Hematopoietic multipotent progenitor cell treated with erythropoietin and hydrocortisone succinate and interleukin-3 and kit ligand, for 15 days (in vitro differentiated cells): ENCODE data around the gene PDE4B.

ENCODE experiments used
- DNase-seq: peaks from one replicate; pipeline ENCODE4 v3.0.0-alpha.2; 2015; ENCODE audit warnings: low spot score

PDE4B gene

DNA sequence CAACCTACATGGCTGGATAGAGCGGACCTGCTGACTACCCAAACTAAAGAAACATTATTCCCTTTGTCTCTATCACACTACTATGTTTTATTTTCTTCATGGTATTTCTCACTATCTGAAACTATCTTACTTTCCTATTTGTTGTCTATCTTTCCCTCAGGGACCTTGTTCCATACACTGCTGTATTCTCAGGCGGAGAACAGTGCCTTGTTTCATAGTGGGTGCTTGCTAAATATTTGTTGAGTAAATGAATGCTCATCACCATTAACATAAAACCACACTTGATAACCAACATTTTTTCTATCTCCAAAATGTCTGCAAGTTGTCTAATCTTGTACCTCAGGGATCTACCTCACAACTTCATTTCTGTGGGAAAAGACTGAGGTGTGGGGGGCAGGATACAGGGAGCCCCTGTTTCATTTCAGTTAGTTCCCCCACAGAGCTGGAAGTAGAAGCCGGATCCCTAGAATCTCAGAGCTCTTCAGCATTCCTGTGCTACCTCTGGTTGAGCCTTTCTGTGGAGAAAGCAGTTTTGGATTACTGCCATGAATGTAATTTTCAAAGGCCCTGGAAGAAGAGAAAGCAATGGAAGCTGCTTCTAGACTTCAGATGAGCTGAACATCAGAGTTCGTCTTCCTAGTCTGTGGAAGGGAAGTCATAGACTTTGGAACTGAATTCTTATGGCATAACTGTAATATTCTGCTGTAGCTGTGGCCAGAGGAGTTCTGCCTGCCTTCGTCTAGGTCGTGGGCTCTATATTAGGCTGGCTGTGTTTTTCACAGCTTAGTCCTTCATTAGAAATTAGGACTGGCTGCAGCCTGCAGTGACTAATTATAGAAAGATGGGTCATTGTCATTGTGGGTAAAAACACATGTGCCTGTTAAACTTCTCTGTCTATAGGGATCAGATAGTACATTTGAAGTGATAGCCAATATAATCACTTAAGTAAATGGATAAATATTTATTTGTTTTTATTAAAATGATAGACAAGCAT lies 448.1 kb downstream of the PDE4B start:
- DNase-seq, result no peak

DNA sequence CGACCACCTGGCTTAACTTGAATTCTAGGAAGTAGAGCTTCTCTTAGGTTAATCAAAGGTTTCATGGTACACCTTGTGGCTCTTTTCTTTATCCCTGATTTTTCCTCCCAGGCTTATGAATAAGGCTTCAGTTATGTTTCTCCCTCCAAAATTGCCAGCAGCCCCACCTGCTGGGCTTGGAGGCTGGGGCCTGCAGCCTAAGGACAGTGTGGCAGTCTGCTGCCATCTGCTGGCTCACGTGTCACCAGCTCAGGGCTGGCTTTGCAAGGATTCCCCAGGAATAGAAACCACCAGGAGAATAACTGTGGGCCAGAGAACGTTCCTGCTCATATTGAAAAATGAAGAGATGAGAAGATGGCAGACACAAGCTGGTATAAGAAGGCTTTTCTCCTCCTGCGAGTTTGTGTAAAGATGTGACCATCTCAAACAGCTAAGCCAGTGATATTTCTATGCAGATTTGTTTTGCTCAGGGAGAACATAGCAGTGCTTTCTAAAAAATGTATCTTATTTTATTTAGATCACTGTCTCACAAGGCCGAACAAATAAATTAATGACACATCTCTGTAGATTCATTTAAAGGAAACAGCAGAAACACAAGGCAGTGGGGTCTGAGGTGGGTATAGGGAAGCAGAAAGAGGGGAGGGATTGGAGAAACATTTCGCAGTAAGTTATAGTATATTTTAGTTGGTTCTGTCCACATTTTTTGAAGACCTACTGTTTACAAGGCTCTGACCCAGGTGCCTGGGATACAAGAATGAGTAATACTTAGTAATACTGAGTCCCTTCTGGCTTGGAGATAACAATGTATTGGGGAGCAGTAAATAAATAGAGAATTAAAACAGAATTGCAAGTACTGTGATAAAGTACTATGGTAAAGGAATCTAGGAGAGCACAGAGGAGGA lies 450.2 kb downstream of the PDE4B start:
- peak; percentile 10 for DNase-seq

DNA sequence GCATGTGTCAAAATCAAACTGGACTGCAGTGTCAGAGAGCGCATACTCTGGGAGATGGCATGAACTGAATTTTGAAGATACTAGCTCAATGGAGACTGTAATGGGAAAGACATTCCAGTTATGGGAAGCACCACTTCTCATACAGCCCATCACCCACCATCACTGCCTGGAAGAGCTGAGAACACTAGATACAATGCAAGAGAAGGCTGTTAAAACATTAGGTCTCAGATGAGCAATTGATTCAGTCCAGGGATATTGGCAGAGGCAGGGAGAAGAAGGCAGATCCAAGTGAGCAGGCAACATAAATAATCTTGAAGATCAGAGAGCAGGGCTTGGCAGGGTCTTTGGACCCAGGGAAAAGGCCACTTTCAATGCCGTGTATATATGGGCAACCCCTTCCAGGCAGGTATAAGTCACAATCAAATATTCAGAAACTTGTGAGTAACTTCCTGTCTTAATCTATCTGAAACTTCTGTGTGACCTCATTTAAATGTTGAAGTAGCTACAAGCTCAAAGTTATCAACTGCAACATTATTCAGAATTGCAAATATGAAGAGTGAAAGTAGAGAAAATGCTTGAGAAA lies 450.9 kb downstream of the PDE4B start:
- no peak for DNase-seq

DNA sequence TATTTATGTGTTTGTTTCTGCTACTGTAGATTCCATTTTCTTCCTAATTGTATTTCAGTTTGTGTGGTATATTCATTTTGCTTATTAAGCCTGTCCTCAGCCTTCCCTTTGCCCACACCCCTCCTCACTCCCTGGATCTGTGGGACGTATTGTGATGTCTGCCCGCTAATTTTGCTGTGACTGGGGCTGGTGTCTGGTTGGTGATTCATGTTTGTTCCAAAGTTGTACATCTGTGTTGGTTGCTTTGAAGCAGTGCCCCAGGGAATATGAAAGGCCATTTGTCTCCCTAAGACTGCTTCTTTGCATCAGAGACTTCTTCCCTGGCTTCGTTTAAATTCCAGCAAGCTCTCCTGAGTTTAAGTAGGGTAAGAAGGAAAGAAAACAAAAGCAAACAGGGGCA lies 451.7 kb downstream of the PDE4B start:
- DNase-seq, result no peak

DNA sequence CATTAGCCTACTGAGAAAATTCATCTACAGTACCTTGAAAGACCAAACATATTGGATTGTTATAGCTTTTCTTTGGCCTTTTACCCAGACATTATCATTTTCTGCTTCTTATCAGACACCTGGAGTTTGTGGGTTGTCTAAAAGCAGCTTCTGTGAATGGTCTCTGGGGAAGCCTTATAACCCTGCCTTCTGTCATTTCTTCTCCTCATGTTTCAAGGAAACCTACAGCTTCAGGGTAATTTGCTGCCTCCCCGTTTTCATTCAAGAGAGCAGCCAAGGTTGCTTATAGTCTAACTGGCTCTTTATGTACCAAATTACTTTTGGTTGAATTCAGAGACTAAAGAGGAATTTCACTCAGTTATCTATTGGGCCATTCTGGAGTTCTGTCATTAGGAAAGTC lies 453.0 kb downstream of the PDE4B start:
- DNase-seq, result no peak

DNA sequence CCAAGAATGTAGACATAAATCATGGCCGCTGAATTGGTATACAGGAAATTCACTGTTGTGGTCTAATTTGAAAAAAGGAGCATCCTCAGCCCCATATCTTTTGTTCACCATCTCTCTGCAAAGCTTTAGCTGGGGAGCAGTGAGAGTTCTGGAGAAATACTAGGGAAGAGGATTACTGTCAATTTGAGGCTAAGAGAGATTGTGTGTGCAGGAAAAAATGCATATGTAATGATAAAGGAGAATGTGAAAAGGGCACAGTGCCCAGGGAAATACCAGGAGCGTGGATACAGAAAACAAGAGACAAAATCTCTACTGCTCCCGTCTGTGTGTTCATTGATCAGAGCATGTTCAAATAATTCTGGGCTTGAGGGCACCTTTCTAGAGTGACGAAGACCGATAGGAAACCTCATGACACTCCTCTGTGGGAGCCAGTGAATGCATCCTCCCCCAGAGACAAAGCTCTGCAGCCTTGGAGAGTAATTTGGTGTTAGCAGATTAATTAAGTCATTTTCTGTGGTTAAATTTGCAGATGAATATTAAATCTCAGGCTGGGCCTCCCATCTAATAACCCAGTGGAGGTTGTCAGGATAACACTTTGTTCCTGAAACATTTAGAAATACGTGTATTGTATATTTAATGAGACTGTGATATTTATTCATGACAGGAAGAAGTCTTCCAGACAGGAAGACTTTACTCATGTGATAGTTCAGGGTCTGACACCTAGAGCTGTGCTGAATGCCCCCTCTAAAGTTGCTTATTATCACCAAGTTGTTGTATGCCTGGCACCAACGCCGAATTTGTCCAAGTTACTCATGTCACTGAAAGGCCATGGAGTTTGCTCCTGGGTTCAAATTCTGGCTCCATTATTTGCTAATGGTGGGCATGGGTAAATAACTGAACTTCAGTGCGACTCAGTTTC lies 453.9 kb downstream of the PDE4B start:
- DNase-seq, result no peak

DNA sequence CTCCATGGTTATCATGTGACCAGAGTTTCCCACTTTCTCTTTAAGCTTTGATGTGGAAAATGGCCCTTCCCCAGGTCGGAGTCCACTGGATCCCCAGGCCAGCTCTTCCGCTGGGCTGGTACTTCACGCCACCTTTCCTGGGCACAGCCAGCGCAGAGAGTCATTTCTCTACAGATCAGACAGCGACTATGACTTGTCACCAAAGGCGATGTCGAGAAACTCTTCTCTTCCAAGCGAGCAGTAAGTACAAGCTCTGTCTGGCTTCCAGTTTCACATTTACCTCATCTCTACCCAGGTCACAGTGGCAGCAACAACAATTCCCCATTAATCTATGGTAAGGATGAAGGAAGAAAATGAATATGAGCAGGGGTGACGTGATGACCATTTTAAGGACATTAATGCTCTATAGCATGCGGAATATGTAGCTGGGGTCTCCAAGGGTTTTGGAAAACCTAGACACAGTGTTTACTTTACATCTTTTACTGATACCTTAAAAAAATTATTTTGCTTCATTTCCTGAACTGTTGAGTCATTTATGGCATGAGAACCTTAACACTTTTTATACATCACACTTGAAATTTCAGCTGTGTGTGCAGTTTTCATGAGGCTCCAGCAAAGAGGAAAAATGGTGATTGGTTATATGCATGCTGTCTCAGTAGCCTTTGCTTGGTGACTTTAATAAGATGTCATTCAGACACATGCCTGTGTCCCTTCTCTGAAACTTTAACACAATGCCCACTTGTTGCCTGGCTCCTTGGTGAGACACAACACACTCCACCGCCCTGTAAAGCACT lies 454.9 kb downstream of the PDE4B start:
- no peak for DNase-seq

DNA sequence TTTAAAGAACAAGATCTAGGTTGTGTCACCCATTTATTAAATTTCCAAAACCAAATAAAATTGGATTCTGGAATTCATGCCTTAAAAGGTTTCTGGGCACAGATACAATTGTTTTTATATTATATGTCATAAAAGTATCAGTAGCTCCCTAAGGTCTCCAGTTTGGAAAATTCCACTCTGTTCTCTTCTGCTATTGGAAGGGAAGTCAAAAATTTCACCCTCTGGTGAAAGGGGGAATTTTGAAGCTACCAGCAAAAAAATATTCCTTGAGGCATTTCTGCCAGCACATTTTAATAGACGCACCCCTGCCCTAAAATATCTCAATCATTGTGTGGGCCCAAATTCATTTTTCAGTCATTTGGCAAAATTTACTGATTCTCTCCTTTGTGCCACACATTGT lies 455.6 kb downstream of the PDE4B start:
- no peak for DNase-seq

DNA sequence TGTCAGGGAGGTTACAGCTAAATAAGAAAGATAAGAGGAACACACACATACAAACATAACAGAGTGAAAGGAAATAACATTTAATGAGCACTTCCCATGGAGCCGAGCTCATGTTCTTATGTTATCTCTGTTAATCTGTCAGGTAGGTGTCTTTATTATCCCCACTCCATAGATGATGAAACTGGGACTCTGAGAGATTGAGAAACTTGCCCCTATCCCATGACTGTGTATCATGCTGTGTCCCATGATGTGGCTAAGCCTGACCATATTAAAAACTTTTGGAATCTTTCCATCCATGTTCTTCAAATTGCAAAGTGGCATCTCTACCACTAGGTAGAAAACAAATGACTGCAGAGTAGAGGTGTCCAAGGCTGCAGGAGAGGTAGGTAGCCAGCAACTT lies 456.1 kb downstream of the PDE4B start:
- no peak for DNase-seq

DNA sequence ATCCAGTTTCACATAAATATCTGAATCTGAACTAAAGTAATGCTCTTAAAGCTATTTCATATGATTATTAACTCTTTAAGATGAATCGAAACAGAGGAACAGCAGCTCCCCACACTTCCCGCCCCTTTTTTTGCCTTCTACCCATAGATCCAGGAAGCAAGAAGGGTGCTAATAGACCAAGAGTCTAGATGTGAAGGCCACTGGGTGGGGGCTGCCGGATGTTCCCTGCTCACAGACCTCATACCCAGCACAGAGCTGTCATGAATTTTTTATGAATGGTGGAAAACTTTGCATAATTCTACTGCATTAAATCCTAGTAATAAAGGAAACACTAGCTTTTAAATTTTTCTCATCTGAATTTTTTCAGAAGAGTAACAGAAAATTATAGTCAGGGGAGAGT lies 457.4 kb downstream of the PDE4B start:
- no peak for DNase-seq

DNA sequence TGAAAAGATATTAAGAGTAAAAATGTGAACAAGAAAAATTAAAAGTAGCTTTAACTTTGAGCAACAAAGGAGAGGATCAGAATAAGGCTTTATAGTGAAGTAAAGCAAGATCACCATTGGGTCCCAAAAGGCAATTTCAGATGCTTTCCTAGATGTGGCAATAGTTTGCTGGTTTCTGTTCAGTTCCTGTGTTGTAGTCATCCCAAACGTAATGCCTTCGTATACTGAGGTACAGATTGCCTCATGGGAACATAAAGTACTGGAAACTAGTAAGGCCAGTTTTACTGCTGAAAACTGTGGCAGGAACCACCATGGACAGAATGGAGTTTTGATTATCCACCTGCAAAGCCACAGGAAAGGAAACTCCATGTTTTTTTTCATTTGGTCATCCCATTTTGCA lies 457.8 kb downstream of the PDE4B start:
- DNase-seq, result no peak

DNA sequence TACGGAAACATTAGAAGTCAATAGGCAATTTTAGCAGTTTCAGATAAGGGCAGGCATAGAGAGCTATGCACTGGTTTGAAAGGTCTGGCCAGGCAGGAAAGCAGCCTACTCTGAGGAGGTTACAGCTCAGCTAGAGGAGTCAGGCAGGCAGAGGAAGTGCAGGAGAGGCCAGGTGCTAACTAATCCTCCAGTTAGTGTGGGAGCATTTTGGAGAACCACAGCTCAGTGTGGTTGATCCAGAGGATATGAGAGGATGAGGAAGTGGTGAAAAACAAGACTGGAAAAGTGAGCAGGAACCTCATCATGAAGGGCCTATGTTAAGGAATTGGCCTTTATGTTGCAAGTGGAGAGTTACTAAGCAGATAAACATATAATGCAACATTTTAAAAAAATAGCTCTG lies 458.9 kb downstream of the PDE4B start:
- no peak for DNase-seq

DNA sequence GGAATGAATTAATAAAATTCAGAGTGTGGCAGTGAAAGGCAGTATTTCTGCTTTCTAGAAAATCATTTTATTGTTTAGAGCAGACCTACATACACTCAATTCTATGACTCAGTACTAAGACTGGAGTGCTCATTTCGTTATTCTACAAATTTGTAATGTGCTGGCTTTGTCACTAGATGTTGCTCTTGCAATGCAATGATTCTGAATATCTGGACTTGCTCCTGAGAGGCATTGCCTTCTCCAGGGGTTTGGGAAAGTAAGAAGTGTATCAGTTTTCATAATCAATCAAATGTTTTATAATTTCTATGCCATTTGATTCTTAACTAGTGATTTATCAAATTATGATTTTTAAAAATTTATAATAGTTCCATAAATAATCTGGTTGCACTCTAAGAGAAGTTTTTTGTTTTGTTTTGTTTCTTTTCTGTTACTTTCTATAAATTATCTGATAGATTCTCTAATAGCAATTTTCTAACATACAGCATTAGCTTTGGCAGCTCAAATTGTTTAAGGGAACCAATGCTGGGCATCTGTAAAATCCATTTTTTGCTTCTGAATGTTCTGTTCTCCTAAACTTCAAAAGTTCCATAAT lies 460.7 kb downstream of the PDE4B start:
- no peak for DNase-seq

DNA sequence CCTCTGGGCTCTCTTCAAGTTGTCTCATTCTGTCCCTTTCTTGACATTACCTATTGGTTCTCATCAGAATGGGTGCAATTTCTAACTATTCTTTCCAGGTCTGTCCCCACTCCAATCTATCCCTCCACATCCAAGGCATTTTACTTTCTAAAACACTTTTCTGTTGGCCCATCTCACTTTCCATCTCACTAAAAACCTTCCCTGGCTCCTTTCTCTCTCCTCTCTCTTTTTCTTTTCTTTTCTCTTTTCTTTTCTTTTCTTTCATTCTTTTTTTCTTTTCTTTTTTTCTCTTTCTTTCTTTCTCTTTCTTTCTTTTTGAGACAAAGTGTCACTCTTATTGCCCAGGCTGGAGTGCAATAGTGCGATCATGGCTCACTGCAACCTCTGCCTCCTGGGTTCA lies 462.1 kb downstream of the PDE4B start:
- no peak for DNase-seq

DNA sequence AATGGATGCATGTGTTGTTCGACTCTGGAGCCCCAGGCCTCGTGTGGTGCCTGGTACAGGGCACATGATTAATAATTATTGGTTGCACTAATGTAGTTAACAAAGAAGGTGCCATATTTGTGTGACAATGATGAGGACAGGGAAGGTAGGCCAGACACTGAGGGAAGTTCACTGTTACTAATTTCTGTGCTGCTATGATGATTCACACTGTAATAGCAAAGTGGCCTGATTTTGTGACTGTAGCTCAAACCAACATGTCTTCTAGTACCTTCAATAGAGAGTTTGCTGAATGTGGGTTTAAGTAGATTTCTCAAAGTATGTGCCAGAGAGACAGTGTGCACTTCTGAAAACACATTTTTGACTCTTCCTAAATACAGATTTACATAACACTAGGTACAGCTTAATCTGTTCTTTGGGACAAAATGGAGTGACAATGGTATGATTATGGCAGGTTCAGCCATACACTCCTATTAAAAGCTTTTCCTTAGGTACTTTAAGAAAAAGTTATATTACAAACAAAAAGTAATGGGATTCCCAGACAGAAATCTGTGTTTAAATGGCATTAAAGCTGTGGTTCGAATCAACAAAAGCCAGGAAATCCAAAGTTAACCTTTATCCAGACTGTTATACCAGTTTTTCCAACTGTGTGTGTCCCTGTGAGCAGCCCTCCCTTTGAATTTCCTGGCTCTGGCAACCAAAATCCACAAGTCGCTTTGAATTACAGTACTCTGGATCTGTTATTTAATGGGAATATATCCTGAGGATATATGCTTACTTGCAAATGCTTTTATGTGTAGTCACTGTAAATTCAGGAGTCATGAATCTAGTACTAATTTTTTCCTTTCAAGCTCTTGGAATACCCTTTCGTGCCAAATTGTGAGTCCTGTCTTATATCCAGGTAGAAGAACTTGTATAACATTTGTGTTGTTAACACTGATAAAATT lies 464.2 kb downstream of the PDE4B start:
- no peak for DNase-seq

DNA sequence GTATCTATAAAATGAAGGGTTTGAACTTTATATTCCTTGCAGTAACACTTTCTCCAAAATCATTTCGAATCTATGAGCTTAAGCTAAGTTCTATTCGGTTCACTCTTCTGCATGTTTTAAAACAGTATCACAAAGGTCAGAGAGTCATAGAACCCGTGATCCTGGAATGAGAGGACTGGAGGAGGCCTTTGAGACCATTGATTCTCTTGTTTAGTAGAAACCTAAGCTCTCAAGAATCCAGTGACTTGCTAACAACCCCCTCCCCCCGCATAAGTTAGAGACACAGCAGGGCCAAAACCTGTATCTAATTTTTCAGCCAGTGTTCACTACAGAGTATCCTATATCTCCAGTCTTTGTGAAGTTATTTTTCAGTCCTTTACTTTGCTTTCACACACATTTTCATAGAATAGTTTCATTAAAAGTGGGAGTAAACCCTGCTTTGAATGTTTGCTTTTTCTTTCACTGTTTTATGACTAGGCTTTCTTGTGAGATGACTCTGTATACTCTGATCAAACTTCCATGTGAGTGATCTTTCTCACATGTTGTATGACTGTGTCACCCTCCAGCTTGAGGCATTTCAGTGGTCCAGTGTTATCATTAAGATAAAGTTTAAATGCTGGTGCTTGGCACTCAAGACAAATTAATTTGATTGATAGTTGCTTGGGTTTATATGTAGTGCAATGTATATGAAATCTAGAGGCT lies 465.9 kb downstream of the PDE4B start:
- DNase-seq, result no peak

DNA sequence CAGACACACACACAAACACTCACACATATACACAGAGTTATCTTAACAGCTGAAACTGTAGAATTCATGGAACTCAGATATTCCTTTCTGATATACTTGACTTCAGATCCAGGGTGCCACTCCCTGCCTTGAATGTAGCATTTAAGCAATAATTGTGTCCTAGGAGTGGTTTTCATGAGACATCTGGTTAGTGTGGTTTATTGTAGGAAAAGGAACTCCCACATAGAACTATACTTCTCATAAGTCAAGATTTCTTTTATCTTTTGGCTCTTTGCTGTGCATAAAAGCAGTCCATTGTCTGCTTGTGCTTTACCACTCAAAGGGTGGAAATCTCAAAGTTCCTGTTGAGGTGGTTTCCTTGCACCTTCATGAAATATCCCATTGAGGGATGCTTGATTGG lies 468.7 kb downstream of the PDE4B start:
- DNase-seq, result no peak

DNA sequence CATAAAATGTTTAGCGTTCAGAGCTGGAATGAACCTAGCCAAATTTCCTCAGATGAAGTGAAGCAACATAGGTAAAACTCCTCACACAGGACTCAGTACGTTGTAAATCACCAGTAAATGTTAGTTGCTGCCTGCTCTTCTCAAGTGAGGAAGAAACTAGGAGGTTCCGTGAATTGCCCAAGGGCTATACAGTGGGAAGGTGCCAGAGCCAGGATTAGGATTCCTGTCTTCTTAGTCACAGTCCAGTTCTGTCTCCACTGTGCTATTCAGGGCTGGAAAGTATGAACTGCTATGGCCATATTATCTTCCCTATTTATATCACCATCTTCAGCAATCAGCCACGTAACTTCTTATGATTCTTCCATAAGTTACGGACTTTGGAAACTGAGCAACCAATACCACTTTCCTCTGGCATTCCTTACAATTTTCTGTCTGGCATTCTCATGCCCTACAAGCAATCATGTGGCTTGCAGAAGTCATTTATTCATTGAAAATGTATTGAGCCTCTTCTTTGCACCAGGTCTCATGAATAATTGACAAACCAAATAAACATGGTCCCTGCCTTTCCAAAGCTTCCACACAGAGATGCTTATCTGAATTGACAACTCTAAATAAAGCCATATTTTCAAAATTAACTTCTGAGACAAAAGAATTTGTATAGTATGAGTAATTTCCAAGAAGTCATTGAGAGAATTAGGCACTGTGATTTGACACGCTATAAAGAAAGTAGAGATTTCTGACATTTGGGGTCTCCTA lies 469.7 kb downstream of the PDE4B start:
- DNase-seq, result no peak
